Activated naive CD8-positive, alpha-beta T cell treated with anti-CD3 and anti-CD28 coated beads for 36 hours (primary cell): ENCODE data around the gene HSD17B1. TPM values are rescaled to one million over a fixed set of nuclear protein-coding genes. Genes with fewer than 3 reads are reported as not detected.

Experiments
- DNase-seq: peaks from one replicate; pipeline ENCODE4 v3.0.0; 2021
- H3K27ac Mint-ChIP-seq: one replicate; pipeline ENCODE4 v1.8.0; 2022; ENCODE audit warnings: mild to moderate bottlenecking, moderate library complexity, mixed read lengths
- H3K27me3 Mint-ChIP-seq: one replicate; pipeline ENCODE4 v1.8.0; 2022; ENCODE audit warnings: mild to moderate bottlenecking, mixed read lengths
- H3K36me3 Mint-ChIP-seq: one replicate; pipeline ENCODE4 v1.8.0; 2021; ENCODE audit warnings: mild to moderate bottlenecking, mixed read lengths
- H3K4me1 Mint-ChIP-seq: one replicate; pipeline ENCODE4 v1.8.0; 2021; ENCODE audit warnings: mixed read lengths
- H3K4me3 Mint-ChIP-seq: one replicate; pipeline ENCODE4 v1.8.0; 2022; ENCODE audit warnings: mild to moderate bottlenecking, moderate library complexity, mixed read lengths
- H3K9me3 Mint-ChIP-seq: one replicate; pipeline ENCODE4 v1.8.0; 2022; ENCODE audit warnings: mixed read lengths
- total RNA-seq, 2 experiments: library from RNA; stranded (reverse); gene quantifications; one replicate each; pipeline ENCODE4 v1.2.3, GENCODE V29; 2021

The HSD17B1 gene
- total RNA-seq, 2 experiments from 2014 or later, result 0.25 to 0.26 TPM

- Mint-ChIP-seq H3K36me3 (peaks cover 34% of the 10 kb centered on the region), H3K27me3 (no peaks in the 10 kb centered on the region), H3K9me3 (no peaks in the 10 kb centered on the region), H3K4me3 (no peak overlapping the region), H3K4me1 (peaks cover 42% of the 10 kb centered on the region), H3K27ac (no peak overlapping the region)
- DNase-seq, result no peak
These were observed 12.2 kb downstream of the HSD17B1 start for GRCh38 chr17:42564815-42565522.

- no peak for DNase-seq
- H3K4me3 Mint-ChIP-seq, result no peak overlapping the region
- H3K36me3 Mint-ChIP-seq, result peaks cover 36% of the 10 kb centered on the region
- H3K27ac Mint-ChIP-seq, result peak overlapping the region; percentile 96
- no peaks in the 10 kb centered on the region for H3K27me3 Mint-ChIP-seq
- no peaks in the 10 kb centered on the region for H3K9me3 Mint-ChIP-seq
- peaks cover 42% of the 10 kb centered on the region for H3K4me1 Mint-ChIP-seq
These were observed 12.9 kb downstream of the HSD17B1 start for GRCh38 chr17:42565523-42566214.

DNA sequence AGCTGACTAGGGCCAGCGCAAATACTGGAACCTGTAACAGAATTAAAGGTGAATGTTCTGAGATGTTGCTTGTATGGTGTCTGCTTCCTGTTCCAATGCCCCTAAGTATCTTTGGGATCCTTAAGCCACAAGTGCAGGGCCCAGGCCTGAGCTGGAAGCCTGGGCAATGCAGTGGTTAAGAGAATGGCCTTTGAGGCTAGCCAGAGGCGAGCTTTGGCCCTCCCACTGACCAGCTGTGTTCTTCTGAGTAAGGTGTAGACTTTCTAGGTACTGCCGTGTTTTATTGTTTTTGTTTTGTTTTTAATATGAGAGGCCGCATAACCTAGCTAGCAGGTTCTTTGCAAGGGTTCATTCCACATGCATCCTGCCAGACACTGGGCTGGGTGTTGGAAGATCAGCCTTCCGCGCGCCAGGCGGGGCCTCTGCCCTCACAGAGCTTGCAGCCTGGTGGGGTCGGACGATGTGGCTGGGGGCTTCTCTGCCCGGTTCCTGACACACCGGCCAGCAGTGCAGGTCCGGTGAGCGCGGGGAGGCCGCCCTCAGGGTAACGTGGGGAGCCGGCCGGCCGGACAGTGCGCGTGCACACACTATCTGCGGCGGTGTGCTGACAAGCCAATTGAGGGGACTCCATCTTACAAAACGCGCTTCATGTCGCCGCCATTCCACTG is 13.6 kb downstream of the HSD17B1 start:
- Mint-ChIP-seq H3K9me3 (no peaks in the 10 kb centered on the region), H3K4me3 (peak overlapping the region; percentile 97), H3K4me1 (peaks cover 41% of the 10 kb centered on the region), H3K27ac (peak overlapping the region; percentile 96), H3K36me3 (peaks cover 41% of the 10 kb centered on the region), H3K27me3 (no peaks in the 10 kb centered on the region)
- peak; percentile 14 for DNase-seq

DNA sequence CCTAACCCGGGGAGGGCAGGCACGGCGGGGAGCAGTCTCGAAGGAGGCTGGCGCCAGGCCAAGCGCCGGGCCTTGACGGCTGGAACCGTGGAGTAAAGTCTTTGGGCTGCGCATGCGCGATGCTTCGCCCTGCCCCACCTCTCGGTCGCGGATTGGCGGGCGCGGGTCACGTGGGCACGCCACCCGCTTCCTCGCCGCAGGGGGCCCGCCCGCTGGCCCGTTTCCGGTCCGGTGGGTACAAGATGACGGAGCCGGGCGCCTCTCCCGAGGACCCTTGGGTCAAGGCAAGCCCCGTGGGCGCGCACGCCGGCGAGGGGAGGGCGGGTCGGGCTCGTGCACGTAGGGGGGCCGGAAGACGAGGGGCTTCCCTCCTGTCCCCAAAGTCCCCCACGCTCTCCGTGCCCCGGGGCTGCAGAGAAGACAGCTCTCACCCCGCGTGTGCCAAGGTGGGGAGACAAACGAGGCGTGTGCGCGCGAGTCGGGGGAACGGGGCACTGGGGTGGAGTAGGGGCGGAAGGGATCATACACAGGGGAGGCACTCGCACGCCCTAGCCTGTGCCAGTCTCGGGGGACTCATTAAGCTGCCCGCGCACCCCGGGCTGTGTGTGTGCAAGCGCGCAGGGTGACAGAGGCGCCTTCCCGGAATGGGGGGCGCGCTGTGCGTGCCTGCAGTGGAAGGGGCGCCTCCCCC is 14.3 kb downstream of the HSD17B1 start, which contains the start of gene MLX:
Gene MLX, plus strand, starts transcription at position 218 of the 691 bp plus-strand sequence. Its CDS starts 25 bp downstream, at position 243.
- peak within 1 kb of the TSS; percentile 97 for H3K4me3 Mint-ChIP-seq
- H3K27ac Mint-ChIP-seq, result peak within 1 kb of the TSS; percentile 96
- no peaks in the 10 kb centered on the region for H3K9me3 Mint-ChIP-seq
- no peaks in the 10 kb centered on the region for H3K27me3 Mint-ChIP-seq
- peaks cover 43% of the 10 kb centered on the region for H3K4me1 Mint-ChIP-seq
- H3K36me3 Mint-ChIP-seq, result peaks cover 44% of the 10 kb centered on the region
- peak; percentile 95 for DNase-seq

- peaks cover 45% of the 10 kb centered on the region for H3K4me1 Mint-ChIP-seq
- peaks cover 48% of the 10 kb centered on the region for H3K36me3 Mint-ChIP-seq
- DNase-seq, result no peak
- peak overlapping the region; percentile 97 for H3K4me3 Mint-ChIP-seq
- H3K27ac Mint-ChIP-seq, result peak overlapping the region; percentile 96
- no peaks in the 10 kb centered on the region for H3K9me3 Mint-ChIP-seq
- no peaks in the 10 kb centered on the region for H3K27me3 Mint-ChIP-seq
These were observed 15.8 kb downstream of the HSD17B1 start for GRCh38 chr17:42568341-42569111.

- Mint-ChIP-seq H3K27me3 (no peaks in the 10 kb centered on the region), H3K4me3 (no peak overlapping the region), H3K27ac (no peak overlapping the region), H3K4me1 (peaks cover 48% of the 10 kb centered on the region), H3K9me3 (no peaks in the 10 kb centered on the region), H3K36me3 (peaks cover 65% of the 10 kb centered on the region)
- no peak for DNase-seq
These were observed 18.9 kb downstream of the HSD17B1 start for GRCh38 chr17:42571435-42572225.

DNA sequence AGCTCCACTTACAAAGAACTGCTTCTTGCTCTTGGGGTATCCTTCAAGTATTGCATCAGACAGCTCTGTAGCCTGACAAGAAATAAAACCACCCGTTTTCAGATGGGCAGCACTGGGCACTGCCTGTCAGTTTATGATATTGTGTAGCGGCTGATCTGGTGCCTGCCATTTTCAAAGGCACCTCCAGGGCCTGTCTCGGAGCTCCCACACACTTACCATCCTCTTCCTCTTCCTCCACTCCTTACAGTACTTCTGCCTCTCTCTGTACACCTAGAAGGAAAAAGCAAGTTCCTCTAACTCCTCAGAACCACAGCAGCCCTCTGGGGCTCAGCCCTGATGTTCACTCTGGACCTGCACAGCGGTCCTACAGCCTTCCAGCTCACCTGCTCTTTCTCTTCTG is 20.4 kb downstream of the HSD17B1 start:
- Mint-ChIP-seq H3K9me3 (no peaks in the 10 kb centered on the region), H3K36me3 (peaks cover 65% of the 10 kb centered on the region), H3K27me3 (no peaks in the 10 kb centered on the region), H3K4me1 (peaks cover 49% of the 10 kb centered on the region), H3K4me3 (no peak overlapping the region), H3K27ac (peak overlapping the region; percentile 77)
- DNase-seq, result no peak

DNA sequence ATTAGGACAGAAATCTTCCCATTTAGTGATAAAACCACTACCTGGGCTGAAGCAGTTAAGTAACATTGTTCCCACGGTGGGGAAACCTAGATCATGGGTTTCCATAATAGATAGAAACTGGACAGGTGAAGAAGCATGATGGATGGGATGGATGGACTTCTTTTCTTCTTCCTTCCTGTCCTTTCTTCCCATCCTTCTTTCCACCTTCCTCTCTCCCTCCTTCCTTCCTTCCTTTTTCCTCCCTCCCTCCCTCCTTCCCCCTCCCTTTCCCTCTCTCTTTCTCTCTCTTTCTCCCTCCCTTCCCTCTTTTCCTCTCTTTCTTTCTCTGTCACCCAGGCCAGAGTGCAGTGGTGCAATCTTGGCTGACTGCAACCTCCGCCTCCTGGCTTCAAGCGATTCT is 21.7 kb downstream of the HSD17B1 start:
- H3K9me3 Mint-ChIP-seq, result no peaks in the 10 kb centered on the region
- DNase-seq, result no peak
- H3K27me3 Mint-ChIP-seq, result no peaks in the 10 kb centered on the region
- peaks cover 55% of the 10 kb centered on the region for H3K36me3 Mint-ChIP-seq
- peaks cover 44% of the 10 kb centered on the region for H3K4me1 Mint-ChIP-seq
- no peak overlapping the region for H3K27ac Mint-ChIP-seq
- no peak overlapping the region for H3K4me3 Mint-ChIP-seq

DNA sequence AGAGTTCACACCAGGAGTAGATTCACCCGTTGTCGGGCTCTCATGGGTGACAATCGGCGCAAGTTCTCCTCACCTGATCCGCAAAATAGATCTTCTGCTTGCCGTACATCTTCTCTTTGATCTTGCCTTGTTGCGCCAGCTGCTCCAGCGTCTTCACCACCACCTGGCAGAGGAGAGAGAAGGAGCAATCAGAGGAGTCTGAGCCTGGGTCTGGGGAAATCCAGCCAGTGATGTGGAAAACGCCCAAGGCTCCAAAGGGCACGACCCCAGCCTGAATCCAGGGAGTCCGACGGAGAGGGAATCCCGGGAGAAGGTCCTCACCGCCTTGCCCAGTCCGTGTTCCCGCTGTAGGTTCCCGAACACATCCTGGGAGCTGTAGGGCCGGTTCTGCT is 24.4 kb downstream of the HSD17B1 start:
- Mint-ChIP-seq H3K36me3 (peaks cover 43% of the 10 kb centered on the region), H3K27me3 (no peaks in the 10 kb centered on the region), H3K4me1 (peaks cover 35% of the 10 kb centered on the region), H3K4me3 (peak overlapping the region; percentile 98), H3K9me3 (no peaks in the 10 kb centered on the region), H3K27ac (peak overlapping the region; percentile 97)
- DNase-seq, result no peak

DNA sequence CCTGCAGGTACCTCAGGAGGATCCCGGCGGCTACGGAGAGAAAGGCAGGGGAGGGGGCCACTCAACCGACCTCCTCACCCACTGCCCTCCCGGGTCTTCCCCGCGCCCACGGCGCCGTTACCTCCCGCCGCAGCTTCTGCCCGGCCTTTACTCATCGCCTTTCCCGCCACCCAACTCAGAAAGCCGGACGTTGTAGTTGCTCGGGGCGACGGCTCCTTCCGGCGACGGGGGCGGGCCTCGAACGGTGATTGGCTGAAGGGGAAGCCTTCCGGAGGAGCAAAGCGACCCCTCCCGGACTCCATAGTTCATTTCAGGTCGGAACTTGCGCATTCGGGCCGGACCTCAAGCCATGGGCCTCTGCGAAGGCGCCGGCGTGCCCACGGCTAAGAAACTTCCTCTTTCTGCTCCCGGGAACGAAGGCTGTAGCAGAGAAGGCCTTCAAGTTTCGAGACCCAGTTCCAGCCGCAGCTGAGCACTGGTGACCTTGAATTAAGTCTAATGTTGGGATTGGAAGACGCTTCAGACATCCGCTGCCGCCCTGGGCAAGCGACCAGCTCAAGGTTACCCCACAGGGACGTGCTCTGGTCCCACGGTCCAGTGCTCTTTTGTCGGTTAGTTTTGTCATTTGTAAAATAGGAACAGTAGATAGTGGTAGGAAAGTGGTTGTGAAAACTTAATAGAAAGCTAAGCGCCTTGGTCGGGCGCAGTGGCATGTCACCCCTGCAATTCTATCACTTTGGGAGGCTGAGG is 25.0 kb downstream of the HSD17B1 start, which contains the start of gene PSMC3IP:
Gene PSMC3IP, minus strand, starts transcription at position 198 of the 750 bp plus-strand sequence. Its CDS starts 43 bp downstream, at position 155.
- no peaks in the 10 kb centered on the region for H3K9me3 Mint-ChIP-seq
- H3K27me3 Mint-ChIP-seq, result no peaks in the 10 kb centered on the region
- peaks cover 35% of the 10 kb centered on the region for H3K4me1 Mint-ChIP-seq
- peak within 1 kb of the TSS; percentile 97 for H3K27ac Mint-ChIP-seq
- DNase-seq, result peak; percentile 95
- H3K36me3 Mint-ChIP-seq, result peaks cover 42% of the 10 kb centered on the region
- peak within 1 kb of the TSS; percentile 98 for H3K4me3 Mint-ChIP-seq

DNA sequence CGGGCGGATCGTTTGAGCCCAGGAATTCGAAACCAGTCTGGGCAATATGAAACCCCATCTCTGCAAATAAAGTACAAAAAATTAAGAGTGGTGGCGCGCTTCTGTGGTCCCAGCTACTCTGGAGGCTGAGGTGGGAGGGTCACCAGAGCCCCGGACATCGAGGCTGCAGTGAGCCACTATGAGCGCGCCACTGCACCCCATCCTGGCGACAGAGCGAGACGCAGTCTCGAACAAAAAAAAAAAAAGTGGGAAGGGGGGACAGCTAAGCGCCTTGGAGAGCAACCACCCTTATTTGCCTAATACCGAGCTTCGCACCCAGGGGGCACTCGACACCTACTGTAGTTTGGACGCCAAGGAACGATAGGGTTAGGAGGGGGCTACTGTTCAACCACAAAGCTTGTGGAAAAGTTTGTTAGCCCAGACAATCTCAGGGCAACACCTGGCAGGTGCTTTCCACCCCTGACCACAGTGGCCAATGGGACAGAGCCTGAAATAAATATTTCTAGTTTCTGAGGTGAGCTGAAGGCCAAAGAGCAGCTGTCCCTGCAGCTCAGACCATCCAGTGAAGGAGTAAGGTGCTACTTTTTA is 25.7 kb downstream of the HSD17B1 start:
- H3K36me3 Mint-ChIP-seq, result peaks cover 36% of the 10 kb centered on the region
- peaks cover 32% of the 10 kb centered on the region for H3K4me1 Mint-ChIP-seq
- H3K27ac Mint-ChIP-seq, result peak overlapping the region; percentile 97
- H3K4me3 Mint-ChIP-seq, result peak overlapping the region; percentile 98
- no peaks in the 10 kb centered on the region for H3K27me3 Mint-ChIP-seq
- peak; percentile 78 for DNase-seq
- no peaks in the 10 kb centered on the region for H3K9me3 Mint-ChIP-seq

- Mint-ChIP-seq H3K4me3 (no peak overlapping the region), H3K27ac (peak overlapping the region; percentile 44), H3K36me3 (peaks cover 25% of the 10 kb centered on the region), H3K9me3 (no peaks in the 10 kb centered on the region), H3K27me3 (no peaks in the 10 kb centered on the region), H3K4me1 (peaks cover 25% of the 10 kb centered on the region)
- DNase-seq, result no peak
These were observed 27.2 kb downstream of the HSD17B1 start for GRCh38 chr17:42579794-42580551.
